K562 (cell line): ENCODE data around the gene CSTF1. TPM values are rescaled to one million over a fixed set of nuclear protein-coding genes. Genes with fewer than 3 reads are reported as not detected.

Experiments
- ATAC-seq: fragments of 200-7000 bp; cut with Tn5 transposase; 3 replicates; pipeline ENCODE4 v1.9.1; 2020; ENCODE audit warnings: moderate library complexity
- BruUV-seq: library from RNA; stranded (reverse); fragments of 400-500 nt; replicated peaks from 2 replicates; lab custom pipeline; 2021; lab: Mats Ljungman, UMichigan
- CTCF ChIA-PET: fragments of 300-600 bp; formaldehyde crosslinking; extraction: SDS; loops from one replicate; lab custom pipeline; 2021; ENCODE audit warnings: low intra/inter-chr PET ratio; lab: Yijun Ruan, JAX
- POLR2A ChIA-PET: fragments of 300-600, 350-650 bp; sonication (Branson Sonifier 250); formaldehyde crosslinking; extraction: SDS; loops from one replicate; lab custom pipeline; 2021; ENCODE audit warnings: antibody characterized with exemption, inconsistent platforms; lab: Yijun Ruan, JAX
- DNase-seq, 4 experiments: peaks; one replicate each; pipeline versions ENCODE4 v3.0.0 to v3.0.0-alpha.2; 2011 to 2018; ENCODE audit warnings: low spot score in 3 of 4, mixed read lengths in 3 of 4; ENCODE audit errors: extremely low read depth in 1 of 4
- FAIRE-seq: peaks from 2 replicates; lab custom pipeline; 2011; peaks lifted over from hg19 to GRCh38; lab: Jason Lieb, UNC
- H2AFZ ChIP-seq: 2 replicates; pipeline ENCODE4 v1.6.0; 2011; ENCODE audit warnings: low read depth, low read length, control low read depth, inconsistent platforms
- H3K27ac ChIP-seq: fragments of 200-600 bp; 3 replicates; pipeline ENCODE4 v1.8.0; 2011; ENCODE audit warnings: low read depth, mild to moderate bottlenecking, control low read depth, inconsistent platforms, low read length, moderate library complexity, mixed read lengths; ENCODE audit errors: extremely low read depth
- H3K27me3 ChIP-seq, 2 experiments: fragments of 300-600 bp in 1 of 2; 2 replicates in 1 of 2; 3 replicates in 1 of 2; pipeline versions ENCODE4 v1.6.0 to v1.8.0; 2011; ENCODE audit warnings: inconsistent platforms in 2 of 2, low read length in 2 of 2, mild to moderate bottlenecking in 1 of 2, mixed read lengths in 1 of 2, moderate library complexity in 1 of 2; ENCODE audit not compliant: control insufficient read depth in 2 of 2, insufficient read depth in 2 of 2
- H3K36me3 ChIP-seq: fragments of 300-600 bp; 3 replicates; pipeline ENCODE4 v1.8.0; 2011; ENCODE audit warnings: mild to moderate bottlenecking, low read length, inconsistent platforms; ENCODE audit not compliant: control insufficient read depth, insufficient read depth
- H3K4me1 ChIP-seq, 2 experiments: fragments of 200-600 bp in 1 of 2; replicated peaks in 1 of 2; 2 replicates in 1 of 2; 3 replicates in 1 of 2; pipeline versions ENCODE4 v1.5.1 to v1.8.0; 2011; ENCODE audit warnings: inconsistent platforms in 2 of 2, low read length in 2 of 2, mild to moderate bottlenecking in 1 of 2, mixed read lengths in 1 of 2, moderate library complexity in 1 of 2; ENCODE audit not compliant: control insufficient read depth in 2 of 2, insufficient read depth in 2 of 2
- H3K4me2 ChIP-seq: 2 replicates; pipeline ENCODE4 v1.6.1; 2011; ENCODE audit warnings: low read length, control low read depth, inconsistent platforms, mixed read lengths; ENCODE audit not compliant: insufficient read depth
- H3K4me3 ChIP-seq: fragments of 200-600 bp; sonication (generic), shearing (Covaris generic); 2 replicates; pipeline ENCODE4 v1.5.1; 2016; ENCODE audit warnings: control low read depth, inconsistent platforms
- H3K79me2 ChIP-seq: fragments of 200-600 bp; 3 replicates; pipeline ENCODE4 v1.8.0; 2011; ENCODE audit warnings: low read length, inconsistent platforms; ENCODE audit not compliant: control insufficient read depth, insufficient read depth
- H3K9ac ChIP-seq, 2 experiments: 2 replicates each; pipeline versions ENCODE4 v1.6.0 to v1.6.1; 2011; ENCODE audit warnings: low read depth in 2 of 2, low read length in 2 of 2, control low read depth in 1 of 2, inconsistent platforms in 1 of 2, mild to moderate bottlenecking in 1 of 2, mixed read lengths in 1 of 2; ENCODE audit not compliant: insufficient read depth in 1 of 2
- H3K9me1 ChIP-seq: one replicate; pipeline ENCODE4 v1.6.0; 2011; ENCODE audit warnings: inconsistent platforms, mild to moderate bottlenecking, low read length, moderate library complexity; ENCODE audit not compliant: control insufficient read depth, insufficient read depth
- H3K9me3 ChIP-seq: replicated peaks from 2 replicates; pipeline ENCODE4 v1.5.1; 2011; ENCODE audit warnings: low read depth, low read length, inconsistent platforms; ENCODE audit not compliant: control insufficient read depth, insufficient read depth
- H4K20me1 ChIP-seq: replicated peaks from 2 replicates; pipeline ENCODE4 v1.6.1; 2011; ENCODE audit warnings: low read length, inconsistent platforms, mixed read lengths; ENCODE audit not compliant: control insufficient read depth, insufficient read depth
- CREBBP ChIP-seq: IDR thresholded peaks from one replicate; pipeline ENCODE4 v1.6.1; 2012; ENCODE audit warnings: low read depth, mild to moderate bottlenecking, control low read depth, inconsistent platforms, low read length
- DIDO1 ChIP-seq: fragments of 450-650 bp; IDR thresholded peaks from 2 replicates; pipeline ENCODE4 v1.6.1; 2016; ENCODE audit warnings: low read depth, missing biosample characterization, missing genetic modification characterization
- EP300 ChIP-seq: IDR thresholded peaks from 2 replicates; pipeline ENCODE4 v1.6.1; 2012; ENCODE audit warnings: low read length, improper control_type of control experiment
- HNRNPLL ChIP-seq: fragments of 200-400 bp; formaldehyde crosslinking; IDR thresholded peaks from 2 replicates; pipeline ENCODE4 v1.6.1; 2017; ENCODE audit warnings: low read length, low read depth, mild to moderate bottlenecking; ENCODE audit not compliant: poor library complexity, severe bottlenecking
- KDM1A ChIP-seq, 2 experiments: fragments of 450-650 bp; IDR thresholded peaks; 2 replicates each; pipeline ENCODE4 v1.6.1; 2016; ENCODE audit warnings: mild to moderate bottlenecking in 2 of 2
- KLF10 ChIP-seq: fragments of 250-450 bp; sonication (Bioruptor Pico); IDR thresholded peaks from 2 replicates; pipeline ENCODE4 v1.6.1; 2021; ENCODE audit warnings: matching md5 sums
- RFX1 ChIP-seq: fragments of 450-650 bp; IDR thresholded peaks from 2 replicates; pipeline ENCODE4 v1.6.1; 2016; ENCODE audit warnings: mild to moderate bottlenecking, moderate library complexity
- SAP30 ChIP-seq: fragments of 200-600 bp; sonication (generic); IDR thresholded peaks from 2 replicates; pipeline ENCODE4 v1.6.1; 2012; ENCODE audit warnings: borderline replicate concordance, low read depth, mild to moderate bottlenecking, moderate library complexity, low read length, control low read depth, inconsistent platforms; ENCODE audit not compliant: insufficient read depth, poor library complexity, severe bottlenecking
- WGBS: fragments of 100-300 bp; shearing (Covaris generic); methylation state at CpG from one replicate; pipeline ENCODE4 v1.1.6; 2016; ENCODE audit warnings: low coverage, mixed read lengths; ENCODE audit not compliant: insufficient coverage; ENCODE audit errors: missing lambda C conversion rate; 5-methylcytosine and 5-hydroxymethylcytosine counted together
- in situ Hi-C: fragments of 300-500 bp; cut with MboI; formaldehyde crosslinking; loops from 4 replicates; pipeline ENCODE4 v1.15.0; 2018; ENCODE audit warnings: inconsistent platforms, mixed read lengths
- intact Hi-C: fragments of 100-400 bp; cut with micrococcal nuclease; formaldehyde crosslinking; loops from 2 replicates; pipeline ENCODE4 v1.14.2; 2022
- polyA plus RNA-seq, 8 experiments: library from polyadenylated mRNA; depleted of rRNA in 4 of 8; stranded (reverse) in 5 of 8; unstranded in 3 of 8; fragments of >200 nt; fragmentation: Nextera tagmentation in 2 of 8; fragmentation: Illumina TruSeq in 1 of 8; extraction: Ambion mirVana in 2 of 8; extraction: Trizol in 1 of 8; gene quantifications; 2 replicates each; pipeline versions ENCODE4 v1.2.1 to v1.2.3, GENCODE V29; 2011 to 2014; ENCODE audit warnings: inconsistent platforms in 1 of 8, missing spikeins in 1 of 8
- total RNA-seq, 7 experiments: library from RNA; depleted of rRNA in 6 of 7; stranded (reverse); fragments of >200 nt in 6 of 7; fragmentation: Illumina TruSeq in 2 of 7; extraction: Trizol in 2 of 7; gene quantifications; 2 replicates each; pipeline versions ENCODE4 v1.2.1 to v1.2.3, GENCODE V29; 2011 to 2021; ENCODE audit warnings: low replicate concordance in 1 of 7
- TF ChIP-seq, protein P1 (sequence below): IDR thresholded peaks from 3 replicates; pipeline ENCODE4 v1.6.1; 2011; ENCODE audit warnings: borderline replicate concordance, mild to moderate bottlenecking, moderate library complexity; ENCODE audit not compliant: insufficient read length; ENCODE audit errors: extremely low read depth
- TF ChIP-seq, protein P2 (sequence below), 2 experiments: IDR thresholded peaks; 2 replicates each; pipeline ENCODE4 v1.6.1; 2011; ENCODE audit warnings: borderline replicate concordance in 1 of 2, control low read depth in 1 of 2, low read depth in 1 of 2, low read length in 1 of 2, mild to moderate bottlenecking in 1 of 2, mixed read lengths in 1 of 2, moderate library complexity in 1 of 2; ENCODE audit not compliant: insufficient read depth in 1 of 2, insufficient read length in 1 of 2, poor library complexity in 1 of 2, severe bottlenecking in 1 of 2; ENCODE audit errors: extremely low read depth in 1 of 2
- TF ChIP-seq, protein P3 (sequence below): sonication (generic); formaldehyde crosslinking; IDR thresholded peaks from 2 replicates; pipeline ENCODE4 v1.8.0; 2022; ENCODE audit warnings: mild to moderate bottlenecking, missing genetic modification reagents
- TF ChIP-seq, protein P4 (sequence below): fragments of 450-650 bp; IDR thresholded peaks from 2 replicates; pipeline ENCODE4 v1.6.1; 2017; ENCODE audit warnings: mild to moderate bottlenecking, moderate library complexity

CSTF1 gene
- total and polyA plus RNA-seq, 9 of the 15 experiments (the other 6 are each of a cell fraction or from before 2014, with no cell fraction given) = 30.8 to 110 (median 53.4) TPM

DNA sequence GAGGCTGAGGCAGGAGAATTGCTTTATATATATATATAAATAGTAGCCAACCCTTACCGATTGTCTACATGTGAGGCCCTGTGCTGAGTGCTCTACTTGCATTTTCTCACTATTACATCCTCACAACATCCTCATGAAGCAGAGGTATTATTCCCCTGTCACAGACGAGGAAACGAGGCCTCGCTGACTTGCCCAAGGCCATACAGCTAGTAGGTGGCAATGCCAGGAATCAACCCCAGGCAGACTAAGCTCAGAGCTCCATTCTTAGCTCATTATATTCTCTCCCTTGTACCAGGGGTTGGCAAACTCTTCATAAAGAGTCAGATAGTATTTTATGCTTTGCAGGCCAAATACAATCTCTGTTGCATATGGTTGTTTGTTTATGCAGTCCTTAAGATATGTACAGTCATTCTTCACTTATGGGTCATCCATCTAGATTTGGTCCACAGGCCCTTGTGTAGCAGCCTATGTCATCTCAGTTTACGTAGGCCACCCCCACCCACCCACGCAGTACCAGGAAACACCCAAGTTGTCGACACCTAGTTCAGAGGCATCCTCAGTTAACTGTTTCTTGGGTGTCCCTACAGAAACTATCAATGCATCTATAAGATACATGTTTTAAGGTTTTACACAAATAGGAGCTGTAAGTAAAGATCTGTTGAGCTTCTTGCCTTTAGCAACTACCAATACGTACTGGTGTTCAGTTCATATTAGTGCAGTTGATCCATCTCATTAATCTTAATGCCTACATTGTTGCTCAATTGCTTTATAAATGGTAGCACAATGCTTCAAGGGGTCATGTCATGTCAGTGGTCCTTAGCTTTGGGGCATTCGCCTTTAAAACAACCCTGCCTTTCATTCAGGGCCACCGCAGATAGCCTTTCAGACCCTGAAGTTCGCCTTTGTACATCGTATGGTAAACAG, 22.7 kb downstream of the CSTF1 start:
- H3K36me3 ChIP-seq = peaks cover 43% of the 10 kb centered on the region; the same call in 2 of the 3 replicates
- H3K9me3 ChIP-seq = no peaks in the 10 kb centered on the region
- WGBS = 5% methylated on average over 12 of the region's 12 CpGs
- peak overlapping the region; percentile 77 for H3K4me3 ChIP-seq
- H3K4me2 ChIP-seq = peak overlapping the region; percentile 99
- H4K20me1 ChIP-seq = no peaks in the 10 kb centered on the region; the same call in 1 of the 2 replicates
- peaks cover 82% of the 10 kb centered on the region for H3K79me2 ChIP-seq
- BruUV-seq = no TSS peak
- DNase-seq = peak; percentile 54 to 91 (median 66)
- peak overlapping the region; percentile 85 for H3K27ac ChIP-seq
- in situ Hi-C loops (no loop called here), intact Hi-C loops (loop anchor here (5.0 kb wide), 1 partner anchor 52 kb away; the partner anchor contains the start of gene RTF2)
- peaks cover 28 to 59% of the 10 kb centered on the region in 2 experiments for H3K4me1 ChIP-seq
- H3K9ac ChIP-seq = peak overlapping the region; percentile 73 to 77; a peak in 3 of 4 replicates
- H2AFZ ChIP-seq = peak overlapping the region; percentile 50
- CTCF ChIA-PET = no interaction called here
- no peaks in the 10 kb centered on the region for H3K9me1 ChIP-seq
- FAIRE-seq = peak; percentile 84
- POLR2A ChIA-PET = interaction anchor here (0.6 to 5.1 kb wide), 9 partner anchors 8 to 1301 kb away, joined by 3 to 72 read pairs (median 3); partner anchors contain the start of genes AURKA and CSTF1
- ATAC-seq = peak; percentile 56
- H3K27me3 ChIP-seq = no peaks in the 10 kb centered on the region
- TF ChIP-seq, protein P1, sequence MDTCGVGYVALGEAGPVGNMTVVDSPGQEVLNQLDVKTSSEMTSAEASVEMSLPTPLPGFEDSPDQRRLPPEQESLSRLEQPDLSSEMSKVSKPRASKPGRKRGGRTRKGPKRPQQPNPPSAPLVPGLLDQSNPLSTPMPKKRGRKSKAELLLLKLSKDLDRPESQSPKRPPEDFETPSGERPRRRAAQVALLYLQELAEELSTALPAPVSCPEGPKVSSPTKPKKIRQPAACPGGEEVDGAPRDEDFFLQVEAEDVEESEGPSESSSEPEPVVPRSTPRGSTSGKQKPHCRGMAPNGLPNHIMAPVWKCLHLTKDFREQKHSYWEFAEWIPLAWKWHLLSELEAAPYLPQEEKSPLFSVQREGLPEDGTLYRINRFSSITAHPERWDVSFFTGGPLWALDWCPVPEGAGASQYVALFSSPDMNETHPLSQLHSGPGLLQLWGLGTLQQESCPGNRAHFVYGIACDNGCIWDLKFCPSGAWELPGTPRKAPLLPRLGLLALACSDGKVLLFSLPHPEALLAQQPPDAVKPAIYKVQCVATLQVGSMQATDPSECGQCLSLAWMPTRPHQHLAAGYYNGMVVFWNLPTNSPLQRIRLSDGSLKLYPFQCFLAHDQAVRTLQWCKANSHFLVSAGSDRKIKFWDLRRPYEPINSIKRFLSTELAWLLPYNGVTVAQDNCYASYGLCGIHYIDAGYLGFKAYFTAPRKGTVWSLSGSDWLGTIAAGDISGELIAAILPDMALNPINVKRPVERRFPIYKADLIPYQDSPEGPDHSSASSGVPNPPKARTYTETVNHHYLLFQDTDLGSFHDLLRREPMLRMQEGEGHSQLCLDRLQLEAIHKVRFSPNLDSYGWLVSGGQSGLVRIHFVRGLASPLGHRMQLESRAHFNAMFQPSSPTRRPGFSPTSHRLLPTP = no peak
- TF ChIP-seq, protein P2, sequence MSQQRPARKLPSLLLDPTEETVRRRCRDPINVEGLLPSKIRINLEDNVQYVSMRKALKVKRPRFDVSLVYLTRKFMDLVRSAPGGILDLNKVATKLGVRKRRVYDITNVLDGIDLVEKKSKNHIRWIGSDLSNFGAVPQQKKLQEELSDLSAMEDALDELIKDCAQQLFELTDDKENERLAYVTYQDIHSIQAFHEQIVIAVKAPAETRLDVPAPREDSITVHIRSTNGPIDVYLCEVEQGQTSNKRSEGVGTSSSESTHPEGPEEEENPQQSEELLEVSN (IDR thresholded peaks at IDR 0.05; ENCODE audit: borderline replicate concordance in 1 of 2, extremely low read depth in 1 of 2, insufficient read depth in 1 of 2, insufficient read length in 1 of 2, low read depth in 1 of 2, low read length in 1 of 2, poor library complexity in 1 of 2, severe bottlenecking in 1 of 2) = no peak
- peak; percentile 51; the same call in 1 of the 2 replicates for TF ChIP-seq EP300
- TF ChIP-seq, protein P3, sequence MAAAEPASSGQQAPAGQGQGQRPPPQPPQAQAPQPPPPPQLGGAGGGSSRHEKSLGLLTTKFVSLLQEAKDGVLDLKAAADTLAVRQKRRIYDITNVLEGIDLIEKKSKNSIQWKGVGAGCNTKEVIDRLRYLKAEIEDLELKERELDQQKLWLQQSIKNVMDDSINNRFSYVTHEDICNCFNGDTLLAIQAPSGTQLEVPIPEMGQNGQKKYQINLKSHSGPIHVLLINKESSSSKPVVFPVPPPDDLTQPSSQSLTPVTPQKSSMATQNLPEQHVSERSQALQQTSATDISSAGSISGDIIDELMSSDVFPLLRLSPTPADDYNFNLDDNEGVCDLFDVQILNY (CRISPR knock-in tag) = no peak
- no peak for TF ChIP-seq CREBBP
- TF ChIP-seq RFX1 = no peak
- TF ChIP-seq KDM1A (IDR thresholded peaks at IDR 0.05) = peak; percentile 85 to 86
- no peak for TF ChIP-seq SAP30
- no peak for TF ChIP-seq HNRNPLL
- no peak for TF ChIP-seq DIDO1 (tag)
- no peak for TF ChIP-seq KLF10 (CRISPR knock-in tag)
- TF ChIP-seq, protein P4, sequence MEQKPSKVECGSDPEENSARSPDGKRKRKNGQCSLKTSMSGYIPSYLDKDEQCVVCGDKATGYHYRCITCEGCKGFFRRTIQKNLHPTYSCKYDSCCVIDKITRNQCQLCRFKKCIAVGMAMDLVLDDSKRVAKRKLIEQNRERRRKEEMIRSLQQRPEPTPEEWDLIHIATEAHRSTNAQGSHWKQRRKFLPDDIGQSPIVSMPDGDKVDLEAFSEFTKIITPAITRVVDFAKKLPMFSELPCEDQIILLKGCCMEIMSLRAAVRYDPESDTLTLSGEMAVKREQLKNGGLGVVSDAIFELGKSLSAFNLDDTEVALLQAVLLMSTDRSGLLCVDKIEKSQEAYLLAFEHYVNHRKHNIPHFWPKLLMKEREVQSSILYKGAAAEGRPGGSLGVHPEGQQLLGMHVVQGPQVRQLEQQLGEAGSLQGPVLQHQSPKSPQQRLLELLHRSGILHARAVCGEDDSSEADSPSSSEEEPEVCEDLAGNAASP = no peak
